HepG2 (cell line): ENCODE data around the gene EEFSEC. TPM values are rescaled to one million over a fixed set of nuclear protein-coding genes. Genes with fewer than 3 reads are reported as not detected.

ENCODE experiments used
- ATAC-seq: fragments of 200-7000 bp; cut with Tn5 transposase; 3 replicates; pipeline ENCODE4 v1.9.1; 2020; ENCODE audit warnings: mild to moderate bottlenecking, moderate library complexity
- BruUV-seq: library from RNA; stranded (reverse); fragments of 400-500 nt; replicated peaks from 2 replicates; lab custom pipeline; 2021; lab: Mats Ljungman, UMichigan
- CTCF ChIA-PET: fragments of 300-600 bp; formaldehyde crosslinking; extraction: SDS; loops from one replicate; lab custom pipeline; 2021; ENCODE audit warnings: low total read pairs, inconsistent platforms, low intra/inter-chr PET ratio; lab: Yijun Ruan, JAX
- POLR2A ChIA-PET: fragments of 350-600 bp; sonication (Branson Sonifier 250); formaldehyde crosslinking; loops from one replicate; lab custom pipeline; 2020; ENCODE audit warnings: antibody characterized with exemption, inconsistent platforms; lab: Yijun Ruan, JAX
- DNase-seq: peaks from one replicate; pipeline ENCODE4 v3.0.0-alpha.2; 2015; ENCODE audit warnings: low spot score
- FAIRE-seq: peaks from 3 replicates; lab custom pipeline; 2011; peaks lifted over from hg19 to GRCh38; lab: Jason Lieb, UNC
- H2AFZ ChIP-seq: one replicate; pipeline ENCODE4 v1.6.1; 2011; ENCODE audit warnings: low read length, inconsistent platforms
- H3K27ac ChIP-seq: fragments of 300-600 bp; 3 replicates; pipeline ENCODE4 v1.8.0; 2011; ENCODE audit warnings: mixed run types, mild to moderate bottlenecking, mixed read lengths, low read length, inconsistent platforms; ENCODE audit not compliant: insufficient read depth; ENCODE audit errors: extremely low read length
- H3K27me3 ChIP-seq, 2 experiments: fragments of 200-600 bp in 1 of 2; 2 replicates in 1 of 2; 3 replicates in 1 of 2; pipeline versions ENCODE4 v1.6.0 to v1.8.0; 2011; ENCODE audit warnings: low read length in 2 of 2, mild to moderate bottlenecking in 2 of 2, moderate library complexity in 2 of 2, inconsistent platforms in 1 of 2; ENCODE audit not compliant: insufficient read depth in 2 of 2, control insufficient read depth in 1 of 2
- H3K36me3 ChIP-seq, 2 experiments: fragments of 200-600 bp in 1 of 2; replicated peaks in 1 of 2; 2 replicates in 1 of 2; 3 replicates in 1 of 2; pipeline versions ENCODE4 v1.5.1 to v1.8.0; 2011; ENCODE audit warnings: low read length in 2 of 2, inconsistent platforms in 1 of 2; ENCODE audit not compliant: insufficient read depth in 2 of 2, control insufficient read depth in 1 of 2
- H3K4me1 ChIP-seq: 2 replicates; pipeline ENCODE4 v1.5.1; 2012; ENCODE audit warnings: low read length, inconsistent platforms; ENCODE audit not compliant: insufficient read depth
- H3K4me2 ChIP-seq: 2 replicates; pipeline ENCODE4 v1.6.0; 2011; ENCODE audit warnings: low read depth, low read length, inconsistent platforms
- H3K4me3 ChIP-seq, 3 experiments: fragments of 200-600 bp in 1 of 3; sonication (generic), shearing (Covaris generic) in 1 of 3; replicated peaks in 1 of 3; 2 replicates each; pipeline ENCODE4 v1.5.1; 2011 to 2016; ENCODE audit warnings: low read length in 3 of 3, inconsistent platforms in 2 of 3, low read depth in 2 of 3, mild to moderate bottlenecking in 2 of 3, control low read depth in 1 of 3, mixed read lengths in 1 of 3; ENCODE audit not compliant: insufficient read depth in 1 of 3
- H3K79me2 ChIP-seq: one replicate; pipeline ENCODE4 v1.6.1; 2011; ENCODE audit warnings: low read length, inconsistent platforms; ENCODE audit not compliant: insufficient read depth
- H3K9ac ChIP-seq: 2 replicates; pipeline ENCODE4 v1.6.0; 2011; ENCODE audit warnings: mild to moderate bottlenecking, low read depth, low read length, inconsistent platforms; ENCODE audit not compliant: insufficient read depth
- H3K9me3 ChIP-seq: 2 replicates; pipeline ENCODE4 v1.5.1; 2012; ENCODE audit warnings: mild to moderate bottlenecking, low read length
- H4K20me1 ChIP-seq: 2 replicates; pipeline ENCODE4 v1.6.0; 2011; ENCODE audit warnings: inconsistent platforms, mild to moderate bottlenecking, low read length, moderate library complexity; ENCODE audit not compliant: insufficient read depth
- CCDC6 ChIP-seq: sonication (generic); formaldehyde crosslinking; IDR thresholded peaks from 2 replicates; pipeline ENCODE4 v1.8.1; 2022; ENCODE audit warnings: mild to moderate bottlenecking, missing genetic modification reagents, moderate library complexity
- DNMT1 ChIP-seq: sonication (generic); formaldehyde crosslinking; IDR thresholded peaks from 2 replicates; pipeline ENCODE4 v1.5.1; 2020; ENCODE audit warnings: mild to moderate bottlenecking, missing genetic modification reagents
- DZIP1 ChIP-seq: sonication (generic); formaldehyde crosslinking; IDR thresholded peaks from 2 replicates; pipeline ENCODE4 v1.5.0; 2020; ENCODE audit warnings: mild to moderate bottlenecking, missing genetic modification reagents
- HOXA5 ChIP-seq: sonication (generic); formaldehyde crosslinking; IDR thresholded peaks from 2 replicates; pipeline ENCODE4 v1.4.0; 2020; ENCODE audit warnings: missing genetic modification reagents
- MATR3 ChIP-seq: sonication (generic); formaldehyde crosslinking; IDR thresholded peaks from 2 replicates; pipeline ENCODE4 v1.4.0; 2020; ENCODE audit warnings: missing genetic modification reagents
- MEIS2 ChIP-seq: sonication (generic); formaldehyde crosslinking; IDR thresholded peaks from 2 replicates; pipeline ENCODE4 v1.9.0; 2021; ENCODE audit warnings: mild to moderate bottlenecking, missing genetic modification reagents
- NFYB ChIP-seq: sonication (generic); formaldehyde crosslinking; IDR thresholded peaks from 2 replicates; pipeline ENCODE4 v1.4.0; 2020; ENCODE audit warnings: missing genetic modification reagents
- POLR2A ChIP-seq, 2 experiments: IDR thresholded peaks; 2 replicates each; pipeline ENCODE4 v1.6.1; 2011; ENCODE audit warnings: low read depth in 2 of 2, low read length in 2 of 2, mild to moderate bottlenecking in 1 of 2, moderate library complexity in 1 of 2; ENCODE audit not compliant: insufficient read depth in 1 of 2
- SP2 ChIP-seq: sonication (generic); formaldehyde crosslinking; IDR thresholded peaks from 2 replicates; pipeline ENCODE4 v1.5.1; 2020; ENCODE audit warnings: mild to moderate bottlenecking, missing genetic modification reagents
- TBP ChIP-seq: sonication (generic); formaldehyde crosslinking; IDR thresholded peaks from 2 replicates; pipeline ENCODE4 v1.5.0; 2020; ENCODE audit warnings: missing genetic modification reagents
- WIZ ChIP-seq: sonication (generic); formaldehyde crosslinking; IDR thresholded peaks from 2 replicates; pipeline ENCODE4 v1.5.1; 2020; ENCODE audit warnings: mild to moderate bottlenecking, missing genetic modification reagents
- ZBTB39 ChIP-seq: sonication (generic); formaldehyde crosslinking; IDR thresholded peaks from 2 replicates; pipeline ENCODE4 v1.5.0; 2020; ENCODE audit warnings: missing genetic modification reagents
- ZHX2 ChIP-seq, 2 experiments: sonication (generic) in 1 of 2; formaldehyde crosslinking in 1 of 2; IDR thresholded peaks; 2 replicates each; pipeline versions ENCODE4 v1.6.1 to v1.9.0; 2014 to 2022; ENCODE audit warnings: antibody characterized with exemption in 1 of 2, borderline replicate concordance in 1 of 2, inconsistent platforms in 1 of 2, low read depth in 1 of 2, missing genetic modification reagents in 1 of 2
- ZNF343 ChIP-seq: sonication (generic); formaldehyde crosslinking; IDR thresholded peaks from 2 replicates; pipeline ENCODE4 v1.4.0; 2020; ENCODE audit warnings: mild to moderate bottlenecking, missing genetic modification reagents
- ZNF672 ChIP-seq: sonication (generic); formaldehyde crosslinking; IDR thresholded peaks from 2 replicates; pipeline ENCODE4 v1.8.1; 2022; ENCODE audit warnings: missing genetic modification reagents
- WGBS: methylation state at CpG from one replicate; pipeline ENCODE4 v1.1.6; 2017; ENCODE audit warnings: low lambda C conversion rate; 5-methylcytosine and 5-hydroxymethylcytosine counted together
- in situ Hi-C: cut with HindIII; loops from 2 replicates; pipeline ENCODE4 v1.10.0; 2017; ENCODE audit warnings: low pct_unique_long_range_greater_than_20kb; ENCODE audit not compliant: extremely low pct_ligation_motif_present
- intact Hi-C: fragments of 100-400 bp; cut with micrococcal nuclease; formaldehyde crosslinking; loops from one replicate; pipeline ENCODE4 v1.10.0; 2022; ENCODE audit not compliant: unreplicated experiment
- polyA plus RNA-seq, 8 experiments: library from polyadenylated mRNA; depleted of rRNA in 3 of 8; stranded (reverse) in 7 of 8; unstranded in 1 of 8; fragments of >200 nt; fragmentation: Illumina TruSeq in 4 of 8; extraction: Trizol in 4 of 8; gene quantifications; 2 replicates each; pipeline versions ENCODE4 v1.2.1 to v1.2.3, GENCODE V29; 2011 to 2016; ENCODE audit warnings: low read depth in 4 of 8, missing spikeins in 1 of 8, mixed read lengths in 1 of 8; ENCODE audit not compliant: insufficient read depth in 1 of 8
- total RNA-seq, 5 experiments: library from RNA; depleted of rRNA; stranded (reverse); fragments of >200 nt; fragmentation: Illumina TruSeq; extraction: Trizol; gene quantifications; 2 replicates each; pipeline ENCODE4 v1.2.3, GENCODE V29; 2016; ENCODE audit warnings: low read depth in 1 of 5

EEFSEC gene
- total and polyA plus RNA-seq, 2 of the 13 experiments (the other 11 are each of a cell fraction or from before 2014, with no cell fraction given) = 6.4 to 24.2 TPM

GRCh38 chr3:128144512-128145187 is 8.6 kb upstream of the EEFSEC start:
- ChIA-PET POLR2A (interaction anchor here (0.8 to 1.1 kb wide), 2 partner anchors 21 to 23 kb away, joined by 3 read pairs; partner anchors contain the start of gene RUVBL1), CTCF (no interaction called here)
- in situ Hi-C loops (no loop called here), intact Hi-C loops (no loop called here)
- Histone ChIP-seq H3K9me3 (no peaks in the 10 kb centered on the region), H3K9ac (no peak overlapping the region), H4K20me1 (no peaks in the 10 kb centered on the region), H2AFZ (no peak overlapping the region), H3K4me2 (no peak overlapping the region), H3K4me3 (no peak overlapping the region), H3K27ac (no peak overlapping the region), H3K36me3 (peaks cover 0 to 2% of the 10 kb centered on the region in 2 experiments; a peak in 1 of 5 replicates), H3K27me3 (no peaks in the 10 kb centered on the region), H3K79me2 (no peaks in the 10 kb centered on the region), H3K4me1 (peaks cover 2% of the 10 kb centered on the region)
- ATAC-seq (no peak), FAIRE-seq (no peak), DNase-seq (no peak)
- WGBS = 88% methylated on average over 4 of the region's 5 CpGs
- BruUV-seq = no TSS peak
- TF ChIP-seq DZIP1 (CRISPR knock-in tag) = no peak
- TF ChIP-seq MATR3 = no peak
- no peak for TF ChIP-seq HOXA5 (CRISPR knock-in tag)
- TF ChIP-seq NFYB = no peak
- no peak for TF ChIP-seq MEIS2 (CRISPR knock-in tag)
- no peak for TF ChIP-seq WIZ (CRISPR knock-in tag)
- TF ChIP-seq TBP (CRISPR knock-in tag) = no peak
- TF ChIP-seq ZNF343 (CRISPR knock-in tag) = no peak
- TF ChIP-seq ZHX2 (IDR thresholded peaks at IDR 0.05; ENCODE audit: low read depth) = no peak
- TF ChIP-seq ZHX2 (CRISPR knock-in tag; IDR thresholded peaks at IDR 0.05; ENCODE audit: borderline replicate concordance) = no peak
- TF ChIP-seq POLR2A (IDR thresholded peaks at IDR 0.05; ENCODE audit: insufficient read depth in 1 of 2, low read depth in 2 of 2, low read length in 2 of 2) = no peak
- no peak for TF ChIP-seq CCDC6 (CRISPR knock-in tag)
- no peak for TF ChIP-seq SP2 (CRISPR knock-in tag)
- no peak for TF ChIP-seq ZNF672 (CRISPR knock-in tag)
- no peak for TF ChIP-seq ZBTB39 (CRISPR knock-in tag)
- no peak for TF ChIP-seq DNMT1 (CRISPR knock-in tag)
